ENCODE data around the gene C9.

DNA sequence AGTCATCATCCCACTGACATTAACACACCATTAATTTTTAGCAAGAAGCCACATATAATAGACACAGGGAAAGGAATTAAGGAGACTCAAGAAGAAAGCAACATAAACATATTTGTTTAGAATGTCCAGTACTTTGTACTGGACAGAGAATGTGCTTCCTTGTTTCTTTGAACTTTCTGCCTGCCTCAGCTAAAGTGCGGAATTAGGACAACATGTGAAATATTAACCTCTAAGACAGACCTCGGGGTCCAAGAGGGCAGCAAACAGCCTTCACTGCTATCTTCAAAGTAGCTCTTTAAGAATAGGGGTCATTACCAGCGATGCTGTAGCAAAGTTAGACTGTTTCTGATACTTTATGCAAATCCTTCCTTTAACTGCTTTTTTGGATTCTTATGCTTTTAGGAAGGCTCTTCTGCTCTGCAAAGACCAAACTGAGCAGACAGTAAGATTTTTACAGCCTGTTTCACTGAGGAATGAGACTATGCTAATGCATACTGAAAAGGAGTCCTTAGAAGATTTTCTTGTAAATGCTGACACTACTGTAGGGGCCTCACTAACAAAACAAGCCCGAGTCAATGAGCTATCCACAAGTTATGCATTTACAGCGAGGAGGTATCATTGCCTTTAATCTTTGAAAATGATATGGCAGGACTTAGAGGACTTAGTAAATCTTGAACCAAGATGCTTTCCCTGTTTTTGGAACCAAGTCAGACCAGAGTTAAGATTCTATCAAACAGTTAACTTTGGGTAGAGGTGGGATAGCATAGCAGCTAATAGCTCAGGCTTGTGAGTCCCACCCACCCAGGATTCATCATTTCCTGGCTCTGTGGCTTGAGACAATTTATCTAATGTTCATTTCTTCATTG lies 36.7 kb upstream of the C9 start:
- TF ChIP-seq, protein P1, sequence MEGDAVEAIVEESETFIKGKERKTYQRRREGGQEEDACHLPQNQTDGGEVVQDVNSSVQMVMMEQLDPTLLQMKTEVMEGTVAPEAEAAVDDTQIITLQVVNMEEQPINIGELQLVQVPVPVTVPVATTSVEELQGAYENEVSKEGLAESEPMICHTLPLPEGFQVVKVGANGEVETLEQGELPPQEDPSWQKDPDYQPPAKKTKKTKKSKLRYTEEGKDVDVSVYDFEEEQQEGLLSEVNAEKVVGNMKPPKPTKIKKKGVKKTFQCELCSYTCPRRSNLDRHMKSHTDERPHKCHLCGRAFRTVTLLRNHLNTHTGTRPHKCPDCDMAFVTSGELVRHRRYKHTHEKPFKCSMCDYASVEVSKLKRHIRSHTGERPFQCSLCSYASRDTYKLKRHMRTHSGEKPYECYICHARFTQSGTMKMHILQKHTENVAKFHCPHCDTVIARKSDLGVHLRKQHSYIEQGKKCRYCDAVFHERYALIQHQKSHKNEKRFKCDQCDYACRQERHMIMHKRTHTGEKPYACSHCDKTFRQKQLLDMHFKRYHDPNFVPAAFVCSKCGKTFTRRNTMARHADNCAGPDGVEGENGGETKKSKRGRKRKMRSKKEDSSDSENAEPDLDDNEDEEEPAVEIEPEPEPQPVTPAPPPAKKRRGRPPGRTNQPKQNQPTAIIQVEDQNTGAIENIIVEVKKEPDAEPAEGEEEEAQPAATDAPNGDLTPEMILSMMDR (IDR thresholded peaks at IDR 0.05; ENCODE audit: low read depth, low read length, poor library complexity, severe bottlenecking): no peak
- no peak for TF ChIP-seq EZH2phosphoT487 (IDR thresholded peaks at IDR 0.05; ENCODE audit: borderline replicate concordance, low read length)

Data from DOHH2 (cell line).